GM08714 (cell line): ENCODE data around the gene TTC27.

Experiments used
- H3K4me3 ChIP-seq: fragments of 200-500 bp; sonication (Bioruptor generic); 2 replicates; pipeline ENCODE4 v1.5.1; 2014; ENCODE audit warnings: mild to moderate bottlenecking, low read length, inconsistent platforms
- ZNF274 ChIP-seq: IDR thresholded peaks from 2 replicates; pipeline ENCODE4 v1.6.1; 2012; ENCODE audit warnings: mild to moderate bottlenecking, low read depth, low read length

The TTC27 gene

DNA sequence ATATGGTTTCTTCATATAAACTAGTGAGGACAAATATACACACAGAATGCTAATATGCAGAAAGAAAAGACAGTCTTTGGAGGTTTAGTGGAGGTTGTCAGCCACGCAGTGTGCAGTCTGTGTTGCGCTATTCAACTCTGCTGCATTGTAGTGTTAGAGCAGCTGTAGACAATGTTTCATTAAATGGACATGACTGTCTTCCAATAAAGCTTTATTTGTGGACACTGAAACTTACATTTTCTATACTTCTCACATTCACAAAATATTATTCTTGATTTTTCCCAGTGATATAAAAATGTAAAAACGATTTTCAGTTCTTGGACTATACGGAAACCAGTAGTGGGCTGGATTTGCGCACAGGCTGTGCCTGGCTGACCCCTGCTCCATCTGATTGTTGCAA lies 13.3 kb downstream of the TTC27 start:
- no peak overlapping the region for H3K4me3 ChIP-seq
- no peak for TF ChIP-seq ZNF274

DNA sequence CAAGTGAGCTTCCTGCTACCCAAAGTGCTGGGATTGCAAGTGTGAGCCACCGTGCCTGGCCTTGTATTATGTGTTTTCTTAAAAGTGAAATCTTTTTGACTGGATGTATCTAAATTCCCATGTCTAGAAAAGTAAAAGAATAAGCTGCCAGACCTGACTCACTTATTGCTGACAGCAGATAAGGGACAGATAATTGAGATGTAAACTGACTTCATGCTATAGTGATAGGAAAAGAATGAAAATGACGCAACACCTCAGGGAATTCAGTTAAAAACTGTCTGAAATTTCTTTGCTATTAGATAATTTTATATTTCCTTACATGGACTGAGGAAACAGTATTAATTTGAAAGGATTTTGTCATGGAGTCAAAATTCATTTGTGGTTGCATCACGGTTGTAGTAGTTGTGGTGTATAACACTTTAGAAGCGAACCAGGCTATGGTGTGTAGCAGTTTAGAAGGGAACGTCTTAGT lies 19.4 kb downstream of the TTC27 start:
- no peak for TF ChIP-seq ZNF274

GRCh38 chr2:32652555-32653209 lies 24.8 kb downstream of the TTC27 start:
- no peak for TF ChIP-seq ZNF274

More for the DNA sequence above, 19.4 kb downstream of the TTC27 start:
- H3K4me3 ChIP-seq: no peak overlapping the region

DNA sequence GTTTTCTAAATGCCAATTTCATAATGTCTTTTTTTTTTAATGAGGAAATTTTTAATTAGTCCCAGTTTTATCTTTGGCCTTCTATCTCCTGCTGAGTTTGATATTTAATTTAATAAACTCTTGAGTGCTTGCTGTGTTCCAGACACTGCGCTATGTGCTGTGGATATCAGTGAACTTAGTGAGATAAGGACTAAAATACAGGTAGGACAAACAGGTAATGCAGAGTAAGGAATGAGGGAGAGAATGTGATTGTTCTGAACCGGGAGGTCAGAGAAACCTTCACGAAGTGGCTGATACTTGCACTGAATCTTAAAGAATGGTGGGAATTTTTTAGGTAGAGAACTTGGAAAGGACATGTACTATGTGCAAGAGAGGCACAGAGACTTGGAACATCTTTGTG lies 28.2 kb downstream of the TTC27 start:
- TF ChIP-seq ZNF274: no peak
- H3K4me3 ChIP-seq: no peak overlapping the region

More at GRCh38 chr2:32652555-32653209, 24.8 kb downstream of the TTC27 start:
- H3K4me3 ChIP-seq: no peak overlapping the region

- TF ChIP-seq ZNF274: no peak
- H3K4me3 ChIP-seq: no peak overlapping the region
Observed at GRCh38 chr2:32663864-32664263, 36.0 kb downstream of the TTC27 start.

- no peak for TF ChIP-seq ZNF274
- no peak overlapping the region for H3K4me3 ChIP-seq
Observed at GRCh38 chr2:32666704-32667103, 38.9 kb downstream of the TTC27 start.

DNA sequence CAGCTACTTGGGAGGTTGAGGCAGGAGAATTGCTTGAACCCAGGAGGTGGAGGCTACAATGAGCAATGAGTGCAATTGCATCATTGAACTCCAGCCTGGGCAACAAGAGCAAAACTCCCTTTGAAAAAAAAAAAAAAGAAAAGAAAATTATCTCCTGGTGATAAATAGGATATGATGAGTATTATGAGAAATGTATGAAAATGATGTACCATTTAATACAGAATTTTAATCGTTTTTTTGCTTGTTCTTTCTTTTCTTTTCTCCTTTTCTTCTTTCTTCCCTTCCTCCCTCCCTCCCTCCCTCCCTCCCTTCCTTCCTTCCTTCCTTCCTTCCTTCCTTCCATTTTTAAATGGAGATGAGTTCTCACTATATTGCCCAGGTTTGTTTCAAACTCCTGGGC lies 40.4 kb downstream of the TTC27 start:
- H3K4me3 ChIP-seq: no peak overlapping the region
- TF ChIP-seq ZNF274: no peak

- no peak overlapping the region for H3K4me3 ChIP-seq
- no peak for TF ChIP-seq ZNF274
Observed at GRCh38 chr2:32671885-32672533, 44.2 kb downstream of the TTC27 start.

DNA sequence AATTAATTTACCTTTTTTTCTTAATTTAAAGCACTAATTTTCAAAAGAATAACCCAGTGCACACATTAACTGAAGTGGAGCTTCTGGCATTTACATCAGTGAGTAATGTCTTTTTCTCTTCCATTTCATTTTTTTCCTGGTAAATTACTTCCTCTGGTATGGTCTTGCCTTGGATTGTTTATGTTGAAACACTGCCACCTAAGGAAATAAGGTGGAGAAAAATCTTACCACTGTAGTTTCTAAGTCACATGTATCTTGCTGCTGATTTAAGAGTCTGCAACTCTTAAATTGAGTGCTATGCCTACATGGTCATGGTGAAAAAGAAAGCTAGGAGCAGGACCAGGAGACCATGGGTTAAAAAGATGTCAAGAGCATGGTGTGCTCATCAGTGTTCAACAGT lies 51.0 kb downstream of the TTC27 start:
- TF ChIP-seq ZNF274: no peak
- no peak overlapping the region for H3K4me3 ChIP-seq

DNA sequence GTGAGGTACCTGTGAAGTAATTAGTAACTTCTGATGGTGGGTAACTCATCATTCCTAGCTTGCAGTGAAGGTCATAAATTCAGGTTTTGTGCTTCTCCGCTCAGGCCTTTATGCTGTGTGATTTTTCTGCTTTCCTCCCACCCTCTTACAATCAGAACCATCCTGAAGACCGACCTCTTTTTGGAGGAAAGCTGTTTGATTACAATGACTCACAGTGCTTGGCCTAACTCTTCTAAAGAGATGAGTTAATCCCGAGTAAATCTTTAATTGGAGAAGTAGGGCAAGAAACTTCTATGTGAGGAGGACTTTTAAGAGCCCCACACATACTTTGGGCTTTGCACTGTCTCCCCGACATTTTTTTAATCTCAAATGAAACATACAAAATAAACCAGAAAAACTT lies 53.1 kb downstream of the TTC27 start:
- H3K4me3 ChIP-seq: no peak overlapping the region
- no peak for TF ChIP-seq ZNF274

- TF ChIP-seq ZNF274: no peak
- H3K4me3 ChIP-seq: no peak overlapping the region
Observed at GRCh38 chr2:32683520-32684086, 55.8 kb downstream of the TTC27 start.

DNA sequence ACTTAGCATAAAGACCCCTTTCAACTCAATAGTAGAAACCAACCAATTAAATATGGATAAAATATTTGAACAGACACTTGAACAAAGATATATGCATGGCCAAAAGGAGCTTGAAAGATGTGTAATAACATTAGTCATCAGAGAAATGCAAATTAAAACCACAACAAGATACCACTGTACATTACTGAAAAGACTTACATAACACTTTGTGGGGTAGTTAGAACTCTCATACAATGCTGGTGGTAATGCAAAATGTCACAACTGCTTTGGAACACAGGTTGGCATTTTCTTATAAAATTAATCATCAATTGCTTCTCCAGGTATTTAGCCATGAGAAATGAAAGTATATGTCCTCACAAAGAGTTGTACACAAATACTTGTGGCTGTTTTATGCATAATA lies 60.7 kb downstream of the TTC27 start:
- no peak overlapping the region for H3K4me3 ChIP-seq
- no peak for TF ChIP-seq ZNF274

GRCh38 chr2:32691678-32692077 lies 63.8 kb downstream of the TTC27 start:
- TF ChIP-seq ZNF274: no peak
- H3K4me3 ChIP-seq: no peak overlapping the region

DNA sequence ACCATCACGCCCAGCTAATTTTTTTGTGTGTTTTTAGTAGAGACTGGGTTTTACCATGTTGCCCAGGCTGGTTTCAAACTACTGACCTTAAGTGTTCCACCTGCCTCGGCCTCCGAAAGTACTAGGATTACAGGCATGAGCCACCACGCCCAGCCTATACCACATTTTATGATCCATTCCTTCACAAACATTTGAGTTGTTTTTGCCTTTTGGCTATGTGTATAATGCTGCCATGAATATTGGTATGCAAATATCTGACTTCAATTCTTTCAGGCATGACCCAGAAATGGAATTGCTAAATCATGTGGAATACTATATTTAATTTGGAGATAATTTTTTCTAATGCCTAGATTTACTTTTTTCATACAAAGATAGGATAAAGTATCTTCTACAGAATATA lies 68.6 kb downstream of the TTC27 start:
- no peak overlapping the region for H3K4me3 ChIP-seq
- TF ChIP-seq ZNF274: no peak

GRCh38 chr2:32697156-32697555 lies 69.3 kb downstream of the TTC27 start:
- H3K4me3 ChIP-seq: no peak overlapping the region
- TF ChIP-seq ZNF274: no peak
